ENCODE data around the gene BAHCC1. TPM values are rescaled to one million over a fixed set of nuclear protein-coding genes. Genes with fewer than 3 reads are reported as not detected.

Gene BAHCC1
- total and polyA plus RNA-seq, 2 of the 8 experiments (the other 6 are each of a cell fraction or from before 2014, with no cell fraction given), result 0.26 to 0.58 TPM

DNA sequence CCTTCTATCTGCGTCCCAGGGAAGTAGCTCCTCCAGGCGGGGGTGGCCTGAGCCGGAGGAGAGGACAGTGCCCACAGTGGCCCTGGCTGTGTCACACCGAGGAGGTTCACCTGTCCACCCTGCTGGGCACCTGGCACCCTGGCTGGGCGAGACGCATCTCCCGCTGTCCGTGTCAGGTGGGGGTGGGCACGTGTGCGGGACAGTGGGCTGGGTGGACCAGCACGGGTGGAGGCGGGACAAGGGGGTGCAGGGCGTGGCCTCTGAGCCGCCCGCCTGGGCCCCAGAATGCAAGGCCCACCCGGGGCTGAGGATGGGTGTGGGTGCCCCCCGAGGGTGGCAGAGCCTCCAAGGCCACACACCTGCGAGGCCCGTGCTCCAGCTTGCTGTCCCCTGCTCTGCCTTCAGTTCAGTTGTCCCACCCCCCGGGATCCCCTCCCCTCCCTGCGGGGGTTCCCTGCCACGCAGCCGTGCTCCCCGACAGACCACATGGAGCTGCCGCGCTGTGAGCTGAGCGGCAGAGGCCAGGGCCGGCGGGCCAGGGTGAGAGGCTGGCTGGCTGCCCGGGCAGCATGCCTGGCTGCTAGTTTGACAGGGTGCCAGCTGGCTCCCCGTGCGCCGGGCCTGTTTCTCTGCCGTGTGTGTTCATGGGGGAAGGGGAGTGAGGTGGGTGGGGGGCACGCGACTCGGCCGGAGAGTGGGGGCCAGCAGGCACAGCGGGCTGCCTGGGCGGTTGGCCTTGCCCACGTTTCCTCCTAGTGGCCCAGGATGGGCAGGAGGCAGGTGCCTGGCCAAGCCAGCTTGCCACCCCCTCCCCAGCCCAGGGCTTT is 33.9 kb downstream of the BAHCC1 start (continued):
- no peak for TF ChIP-seq NANOG (IDR thresholded peaks at IDR 0.05; ENCODE audit: insufficient read depth, low read depth, low read length, poor library complexity, severe bottlenecking)
- no peak for TF ChIP-seq SUZ12 (IDR thresholded peaks at IDR 0.05; ENCODE audit: low read length)
- no peak for TF ChIP-seq EGR1 (IDR thresholded peaks at IDR 0.05; ENCODE audit: borderline replicate concordance, low read depth, low read length)

Data from H1 (cell line).